NCI-H1048 (cell line): Measurements from ENCODE around the gene PINK1.
"Not testable (repeated sequence)": the region's sequence is repeated elsewhere in the genome, so short reads cannot be mapped to it uniquely, and the experiment has no call there.

Experiments used
- DNase-seq: peaks from one replicate; lab custom pipeline; 2025; lab: John Stamatoyannopoulos, UW

The PINK1 gene

GRCh38 chr1:20645414-20645813 is 12.2 kb downstream of the PINK1 start:
- no peak for DNase-seq

GRCh38 chr1:20648438-20648837 is 15.2 kb downstream of the PINK1 start:
- DNase-seq, result no peak

- no peak for DNase-seq
Measured at GRCh38 chr1:20648946-20649345, 15.7 kb downstream of the PINK1 start.

GRCh38 chr1:20652300-20652699 is 19.0 kb downstream of the PINK1 start:
- no peak for DNase-seq

GRCh38 chr1:20654104-20654690 is 20.9 kb downstream of the PINK1 start:
- DNase-seq, result no peak

GRCh38 chr1:20657024-20657423 is 23.8 kb downstream of the PINK1 start:
- DNase-seq, result no peak

- no peak for DNase-seq
Measured at GRCh38 chr1:20658166-20658915, 25.1 kb downstream of the PINK1 start.

GRCh38 chr1:20660363-20660762 is 27.1 kb downstream of the PINK1 start:
- DNase-seq, result no peak

- DNase-seq, result no peak
Measured at GRCh38 chr1:20660847-20661206, 27.6 kb downstream of the PINK1 start.

GRCh38 chr1:20661207-20662109 is 28.2 kb downstream of the PINK1 start, which contains the start of gene DDOST:
TSS of gene DDOST (minus strand) at chr1:20661369. CDS start at chr1:20661350, 19 bp downstream.
- DNase-seq, result peak; percentile 91

- DNase-seq, result no peak
Measured at GRCh38 chr1:20662110-20662475, 28.8 kb downstream of the PINK1 start.

GRCh38 chr1:20663365-20663764 is 30.1 kb downstream of the PINK1 start:
- DNase-seq, result no peak

- no peak for DNase-seq
Measured at GRCh38 chr1:20663969-20664715, 30.9 kb downstream of the PINK1 start.

GRCh38 chr1:20665726-20666125 is 32.5 kb downstream of the PINK1 start:
- no peak for DNase-seq

- DNase-seq, result no peak
Measured at GRCh38 chr1:20666146-20666545, 32.9 kb downstream of the PINK1 start.

- DNase-seq, result no peak
Measured at GRCh38 chr1:20666804-20667203, 33.5 kb downstream of the PINK1 start.

- DNase-seq, result no peak
Measured at GRCh38 chr1:20668581-20668980, 35.3 kb downstream of the PINK1 start.

GRCh38 chr1:20670936-20671335 is 37.7 kb downstream of the PINK1 start:
- no peak for DNase-seq

- no peak for DNase-seq
Measured at GRCh38 chr1:20672265-20672632, 39.0 kb downstream of the PINK1 start.

GRCh38 chr1:20673626-20674025 is 40.4 kb downstream of the PINK1 start:
- DNase-seq, result not testable (repeated sequence)

GRCh38 chr1:20678599-20678998 is 45.3 kb downstream of the PINK1 start:
- DNase-seq, result no peak

GRCh38 chr1:20680269-20680668 is 47.0 kb downstream of the PINK1 start:
- DNase-seq, result no peak
